ENCODE results near the gene ECT2L.

Gene ECT2L

GRCh38 chr6:138795809-138796603, at the start of gene ECT2L:
Gene ECT2L, plus strand, starts transcription at chr6:138796087. Its CDS starts 17,188 bp downstream, at chr6:138813275.
- DNase-seq (ENCODE audit: low read depth) = no peak

GRCh38 chr6:138752017-138752416, 43.9 kb upstream of the ECT2L start:
- no peak for DNase-seq (ENCODE audit: low read depth)

- DNase-seq (ENCODE audit: low read depth) = no peak
These were observed 38.8 kb upstream of the ECT2L start for GRCh38 chr6:138757136-138757535.

- DNase-seq (ENCODE audit: low read depth) = no peak
These were observed 29.8 kb upstream of the ECT2L start for GRCh38 chr6:138765896-138766655.

GRCh38 chr6:138769102-138769676, 26.7 kb upstream of the ECT2L start:
- DNase-seq (ENCODE audit: low read depth) = no peak

- no peak for DNase-seq (ENCODE audit: low read depth)
These were observed 23.2 kb upstream of the ECT2L start for GRCh38 chr6:138772596-138773176.

- DNase-seq (ENCODE audit: low read depth) = peak; percentile 87
These were observed 22.5 kb upstream of the ECT2L start, which contains the start of gene CCDC28A for GRCh38 chr6:138773177-138774091. Gene CCDC28A, plus strand, starts transcription at chr6:138773769. Its CDS starts 2,352 bp downstream, at chr6:138776121.

GRCh38 chr6:138774370-138774769, 21.5 kb upstream of the ECT2L start:
- no peak for DNase-seq (ENCODE audit: low read depth)

GRCh38 chr6:138776659-138777058, 19.2 kb upstream of the ECT2L start:
- DNase-seq (ENCODE audit: low read depth) = no peak

GRCh38 chr6:138778331-138778730, 17.6 kb upstream of the ECT2L start:
- no peak for DNase-seq (ENCODE audit: low read depth)

GRCh38 chr6:138782243-138782642, 13.6 kb upstream of the ECT2L start:
- no peak for DNase-seq (ENCODE audit: low read depth)

- no peak for DNase-seq (ENCODE audit: low read depth)
These were observed 10.8 kb upstream of the ECT2L start for GRCh38 chr6:138785079-138785478.

- DNase-seq (ENCODE audit: low read depth) = no peak
These were observed 9.9 kb upstream of the ECT2L start for GRCh38 chr6:138785980-138786379.

GRCh38 chr6:138787138-138787537, 8.7 kb upstream of the ECT2L start:
- no peak for DNase-seq (ENCODE audit: low read depth)

GRCh38 chr6:138796771-138797170, 884 bp downstream of the ECT2L start:
- DNase-seq (ENCODE audit: low read depth) = no peak

GRCh38 chr6:138797806-138798446, 2.0 kb downstream of the ECT2L start:
- DNase-seq (ENCODE audit: low read depth) = no peak

- DNase-seq (ENCODE audit: low read depth) = no peak
These were observed 4.7 kb downstream of the ECT2L start for GRCh38 chr6:138800377-138801150.

- no peak for DNase-seq (ENCODE audit: low read depth)
These were observed 7.4 kb downstream of the ECT2L start for GRCh38 chr6:138803331-138803730.

GRCh38 chr6:138803861-138804260, 8.0 kb downstream of the ECT2L start:
- DNase-seq (ENCODE audit: low read depth) = no peak

Data from stimulated activated CD8-positive, alpha-beta memory T cell treated with anti-CD3 and anti-CD28 coated beads, Interleukin-4, amount 100 ng/mL, for 24 hours (primary cell).